Left lung (tissue), 10 donors: Measurements from ENCODE around the gene ZNF138. TPM values are rescaled to one million over a fixed set of nuclear protein-coding genes. Genes with fewer than 3 reads are reported as not detected.
"Not testable (repeated sequence)": the region's sequence is repeated elsewhere in the genome, so short reads cannot be mapped to it uniquely, and the experiment has no call there.

Experiments used
- ATAC-seq: fragments of 200-7000 bp; cut with Tn5 transposase; one replicate; pipeline ENCODE4 v1.9.1; 2020; ENCODE audit warnings: moderate library complexity
- DNase-seq, 4 donors: peaks; one replicate each; pipeline ENCODE4 v3.0.0-alpha.2; 2013 to 2020
- H3K27ac ChIP-seq, 2 donors: fragments of 200-600 bp; sonication (generic) in 1 of 2; one replicate each; pipeline versions ENCODE4 v1.5.0 to v1.8.0; 2020 to 2021
- H3K27me3 ChIP-seq, 2 donors: fragments of 200-600 bp; sonication (generic) in 1 of 2; one replicate each; pipeline versions ENCODE4 v1.5.0 to v1.8.0; 2020 to 2021
- H3K36me3 ChIP-seq, 2 donors: fragments of 200-600 bp; sonication (generic) in 1 of 2; one replicate each; pipeline versions ENCODE4 v1.5.0 to v1.8.0; 2020 to 2021
- H3K4me1 ChIP-seq, 2 donors: fragments of 200-600 bp; one replicate each; pipeline ENCODE4 v1.8.0; 2021
- H3K4me3 ChIP-seq, 2 donors: fragments of 200-600 bp; sonication (generic) in 1 of 2; one replicate each; pipeline versions ENCODE4 v1.5.0 to v1.8.0; 2020 to 2021; ENCODE audit warnings: mild to moderate bottlenecking in 1 of 2
- H3K9me3 ChIP-seq, 2 donors: fragments of 200-600 bp; sonication (generic) in 1 of 2; one replicate each; pipeline versions ENCODE4 v1.5.0 to v1.8.0; 2020 to 2021
- intact Hi-C, 2 donors: fragments of 100-400 bp; cut with DNase I; formaldehyde crosslinking; loops; one replicate each; pipeline versions ENCODE4 v1.11.2 to v1.14.2; 2022
- polyA plus RNA-seq, 6 donors: library from polyadenylated mRNA; unstranded; fragments of 120-200 nt; gene quantifications; one replicate each; pipeline ENCODE4 v1.2.1, GENCODE V29; 2013; ENCODE audit not compliant: insufficient read length in 6 of 6
- total RNA-seq, 2 donors: library from RNA; stranded (reverse); fragmentation: NEBNext Ultra II Directional; extraction: Animal tissue kit (Norgen Biotek cat#: 25700); gene quantifications; one replicate each; pipeline ENCODE4 v1.2.1, GENCODE V29; 2021
- TF ChIP-seq, protein P1 (sequence below), 2 donors: fragments of 200-600 bp; sonication (generic) in 1 of 2; IDR thresholded peaks; one replicate each; pipeline versions ENCODE4 v1.5.0 to v1.8.0; 2021; ENCODE audit warnings: antibody characterized with exemption in 2 of 2
- donor health status: DM: no; HTN: yes; CAD: no.
- donor health status: DM: no; HTN: no; CAD: no.

ZNF138 gene
- total and polyA plus RNA-seq, 8 donors = 6.0 to 19.4 (median 16.5) TPM

DNA sequence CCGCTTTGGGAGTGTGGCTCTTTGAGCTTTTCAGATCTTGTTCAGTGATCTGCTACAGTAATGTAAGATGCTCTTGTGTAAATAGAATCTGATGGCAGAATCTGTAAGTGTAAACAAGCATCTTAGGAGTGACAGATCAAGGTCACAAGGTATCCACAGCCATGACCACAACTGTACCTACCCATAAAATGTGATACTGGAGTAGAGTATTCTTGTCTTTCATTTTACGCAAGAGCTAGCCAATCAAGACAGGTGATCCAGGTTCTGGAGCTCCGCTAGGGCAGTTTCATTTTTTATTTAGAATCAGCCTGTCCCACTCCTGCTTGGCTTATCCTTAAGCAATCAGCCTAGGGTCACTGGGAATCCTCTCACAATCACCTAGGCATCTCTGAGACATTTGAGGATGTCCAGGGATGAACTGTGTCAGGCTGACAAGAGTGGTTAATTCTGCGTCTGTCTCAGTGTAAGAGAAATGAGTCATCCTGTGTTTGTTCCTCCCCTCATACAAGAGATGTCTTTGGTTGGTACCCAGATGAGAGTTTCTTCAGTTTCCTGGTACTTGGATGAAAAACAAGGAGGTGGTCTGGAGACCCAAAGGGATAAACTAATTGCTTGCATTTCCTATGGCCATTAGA, 13.6 kb downstream of the ZNF138 start:
- Histone ChIP-seq H3K9me3 (peaks cover 0 to 6% of the 10 kb centered on the region in 2 donors), H3K4me3 (no peak overlapping the region), H3K27ac (no peak overlapping the region), H3K27me3 (no peaks in the 10 kb centered on the region), H3K4me1 (no peaks in the 10 kb centered on the region), H3K36me3 (peaks cover 0 to 24% of the 10 kb centered on the region in 2 donors)
- DNase-seq (no peak), ATAC-seq (no peak)
- intact Hi-C loops = no loop called here
- TF ChIP-seq, protein P1, sequence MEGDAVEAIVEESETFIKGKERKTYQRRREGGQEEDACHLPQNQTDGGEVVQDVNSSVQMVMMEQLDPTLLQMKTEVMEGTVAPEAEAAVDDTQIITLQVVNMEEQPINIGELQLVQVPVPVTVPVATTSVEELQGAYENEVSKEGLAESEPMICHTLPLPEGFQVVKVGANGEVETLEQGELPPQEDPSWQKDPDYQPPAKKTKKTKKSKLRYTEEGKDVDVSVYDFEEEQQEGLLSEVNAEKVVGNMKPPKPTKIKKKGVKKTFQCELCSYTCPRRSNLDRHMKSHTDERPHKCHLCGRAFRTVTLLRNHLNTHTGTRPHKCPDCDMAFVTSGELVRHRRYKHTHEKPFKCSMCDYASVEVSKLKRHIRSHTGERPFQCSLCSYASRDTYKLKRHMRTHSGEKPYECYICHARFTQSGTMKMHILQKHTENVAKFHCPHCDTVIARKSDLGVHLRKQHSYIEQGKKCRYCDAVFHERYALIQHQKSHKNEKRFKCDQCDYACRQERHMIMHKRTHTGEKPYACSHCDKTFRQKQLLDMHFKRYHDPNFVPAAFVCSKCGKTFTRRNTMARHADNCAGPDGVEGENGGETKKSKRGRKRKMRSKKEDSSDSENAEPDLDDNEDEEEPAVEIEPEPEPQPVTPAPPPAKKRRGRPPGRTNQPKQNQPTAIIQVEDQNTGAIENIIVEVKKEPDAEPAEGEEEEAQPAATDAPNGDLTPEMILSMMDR (IDR thresholded peaks at IDR 0.05) = no peak

DNA sequence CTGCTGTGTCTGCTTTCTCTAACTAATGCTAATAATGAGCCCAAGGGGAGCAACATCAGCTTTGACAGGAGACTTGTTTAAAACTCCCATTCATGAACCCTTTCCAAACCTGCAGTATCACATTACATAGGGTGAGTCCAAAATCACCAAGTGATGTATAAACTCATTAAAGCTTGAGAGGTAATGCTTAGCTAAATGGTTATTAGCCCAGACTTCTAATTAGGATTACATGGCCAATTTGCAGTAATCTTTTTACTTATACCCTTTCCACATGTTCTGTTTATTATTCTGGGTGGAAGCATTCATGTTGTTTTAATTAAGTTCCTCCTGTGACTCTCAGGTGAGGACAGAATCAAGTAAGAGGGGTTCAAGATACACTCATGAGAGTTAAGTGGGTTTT, 17.5 kb downstream of the ZNF138 start:
- peaks cover 0 to 6% of the 10 kb centered on the region in 2 donors for H3K9me3 ChIP-seq
- no peaks in the 10 kb centered on the region for H3K27me3 ChIP-seq
- H3K4me1 ChIP-seq = no peaks in the 10 kb centered on the region
- intact Hi-C loops = no loop called here
- no peak for ATAC-seq
- TF ChIP-seq, protein P1 (IDR thresholded peaks at IDR 0.05) = no peak
- DNase-seq = no peak
- H3K4me3 ChIP-seq = no peak overlapping the region
- H3K36me3 ChIP-seq = peaks cover 0 to 15% of the 10 kb centered on the region in 2 donors
- no peak overlapping the region for H3K27ac ChIP-seq

DNA sequence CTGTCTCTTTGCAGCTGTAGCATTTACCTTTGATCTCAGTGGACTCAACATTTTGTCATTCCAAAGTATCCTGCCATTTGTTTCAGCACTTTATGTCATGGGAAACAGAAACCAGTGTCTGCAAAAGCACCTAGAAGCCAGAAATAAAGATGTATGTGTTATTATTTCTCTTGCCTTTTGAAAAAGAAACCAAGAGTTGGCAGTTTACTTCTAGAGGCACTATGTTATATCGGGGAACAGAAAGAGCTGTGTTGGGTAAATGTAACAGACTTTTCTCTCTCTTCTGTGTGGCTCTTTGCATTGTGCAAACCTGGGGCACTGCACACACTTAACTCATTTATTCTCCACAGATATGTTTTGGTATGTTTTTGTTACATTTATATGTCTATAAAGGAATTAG, 36.7 kb downstream of the ZNF138 start:
- Histone ChIP-seq H3K9me3 (peaks cover 0 to 44% of the 10 kb centered on the region in 2 donors), H3K4me3 (no peak overlapping the region), H3K36me3 (peaks cover 0 to 13% of the 10 kb centered on the region in 2 donors), H3K4me1 (no peaks in the 10 kb centered on the region), H3K27ac (no peak overlapping the region), H3K27me3 (no peaks in the 10 kb centered on the region)
- ATAC-seq = no peak
- no peak for DNase-seq
- TF ChIP-seq, protein P1 (IDR thresholded peaks at IDR 0.05) = no peak
- intact Hi-C loops = no loop called here

DNA sequence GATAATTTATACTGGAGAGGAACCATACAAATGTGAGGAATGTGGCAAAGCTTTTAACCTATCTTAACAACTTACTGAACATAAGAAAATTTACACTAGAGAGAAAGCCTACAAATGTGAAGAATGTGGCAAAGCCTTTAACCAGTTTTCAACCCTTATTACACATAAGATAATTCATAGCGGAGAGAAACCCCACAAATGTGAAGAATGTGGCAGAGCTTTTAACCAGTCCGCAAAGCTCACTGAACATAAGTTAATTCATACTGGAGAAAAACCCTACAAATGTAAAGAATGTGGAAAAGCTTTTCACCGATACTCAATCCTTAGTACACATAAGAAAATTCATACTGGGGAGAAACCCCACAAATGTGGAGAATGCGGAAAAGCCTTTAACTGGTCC, 37.9 kb downstream of the ZNF138 start:
- H3K27me3 ChIP-seq = no peaks in the 10 kb centered on the region
- H3K36me3 ChIP-seq = peaks cover 0 to 13% of the 10 kb centered on the region in 2 donors
- no peaks in the 10 kb centered on the region for H3K4me1 ChIP-seq
- peaks cover 0 to 46% of the 10 kb centered on the region in 2 donors for H3K9me3 ChIP-seq
- no peak overlapping the region for H3K27ac ChIP-seq
- intact Hi-C loops = no loop called here
- no peak overlapping the region for H3K4me3 ChIP-seq
- TF ChIP-seq, protein P1 (IDR thresholded peaks at IDR 0.05) = no peak
- DNase-seq (no peak), ATAC-seq (no peak)

DNA sequence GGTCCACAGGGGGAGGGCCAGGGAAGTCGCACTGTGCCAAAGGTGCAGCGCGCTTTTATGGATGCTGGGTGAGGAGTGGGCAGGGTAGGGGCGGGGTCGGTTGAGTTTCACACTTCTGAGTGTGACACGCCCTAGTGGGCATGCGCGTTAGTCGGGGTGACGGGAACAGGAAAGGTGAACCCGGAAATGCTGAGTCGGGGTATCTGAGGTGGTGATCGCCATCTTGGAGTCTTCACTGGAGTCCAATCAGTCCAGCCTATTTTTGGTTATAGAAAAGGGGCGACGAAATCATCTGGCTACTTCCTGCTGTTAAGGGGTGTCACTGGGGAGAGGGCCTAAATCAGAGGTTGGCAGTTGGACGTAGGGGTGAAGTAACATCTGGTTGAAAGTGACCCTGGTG, 40.8 kb downstream of the ZNF138 start:
- intact Hi-C loops = no loop called here
- Histone ChIP-seq H3K27ac (no peak overlapping the region), H3K9me3 (peaks cover 0 to 44% of the 10 kb centered on the region in 2 donors), H3K27me3 (no peaks in the 10 kb centered on the region), H3K4me1 (no peaks in the 10 kb centered on the region), H3K4me3 (no peak overlapping the region), H3K36me3 (peaks cover 0 to 13% of the 10 kb centered on the region in 2 donors)
- ATAC-seq = no peak
- TF ChIP-seq, protein P1 (IDR thresholded peaks at IDR 0.05) = no peak
- no peak for DNase-seq

DNA sequence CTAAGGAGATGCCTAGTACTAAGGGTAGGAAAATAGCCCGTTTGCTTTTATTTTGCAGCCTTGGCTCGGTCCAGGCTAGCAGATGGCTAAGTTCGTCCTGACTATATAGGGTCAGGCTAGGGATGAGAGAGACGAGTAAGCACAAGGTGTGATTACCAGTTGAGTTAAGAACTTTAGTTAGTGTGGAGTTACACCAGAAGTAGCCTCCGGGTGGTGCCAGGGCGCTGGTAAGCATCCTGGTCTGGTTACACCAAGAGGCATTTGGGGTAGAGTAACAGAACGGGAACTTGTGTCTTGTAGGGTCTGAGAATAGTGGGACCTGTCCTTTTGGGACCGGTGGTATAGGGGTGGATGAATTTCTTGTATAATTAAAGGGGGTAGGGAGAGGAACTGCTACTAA, 41.6 kb downstream of the ZNF138 start:
- intact Hi-C loops, H3K27me3 ChIP-seq, H3K4me1 ChIP-seq, H3K4me3 ChIP-seq, ATAC-seq, DNase-seq, H3K27ac ChIP-seq: not testable (repeated sequence)
- H3K9me3 ChIP-seq = peaks cover 0 to 45% of the 10 kb centered on the region in 2 donors
- peaks cover 0 to 12% of the 10 kb centered on the region in 2 donors for H3K36me3 ChIP-seq

DNA sequence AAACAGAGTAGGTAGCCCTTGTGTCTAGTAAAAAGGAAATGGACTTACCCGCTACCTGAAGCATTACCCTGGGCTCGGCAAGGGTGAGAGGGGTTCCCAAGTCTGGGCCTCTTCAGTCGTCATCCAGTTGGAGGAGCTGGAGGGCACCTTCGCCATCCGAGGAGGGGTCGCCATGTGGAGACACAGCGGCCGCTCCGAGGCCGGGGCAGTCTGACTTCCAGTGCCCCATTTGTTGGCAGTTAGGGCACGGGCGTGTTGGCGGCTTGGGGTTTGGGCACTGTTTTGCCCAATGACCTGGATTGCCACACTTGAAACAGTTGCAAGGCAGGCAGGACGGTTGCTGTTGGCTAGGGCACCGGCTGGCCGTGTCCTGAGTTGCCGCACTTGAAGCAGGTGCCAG, 43.8 kb downstream of the ZNF138 start:
- DNase-seq, H3K4me1 ChIP-seq, H3K27me3 ChIP-seq, H3K4me3 ChIP-seq, H3K36me3 ChIP-seq, intact Hi-C loops, ATAC-seq, H3K27ac ChIP-seq: not testable (repeated sequence)
- H3K9me3 ChIP-seq = peaks cover 0 to 27% of the 10 kb centered on the region in 2 donors
